CD14-positive monocyte (primary cell): ENCODE measurements around the gene GATA5. TPM values are rescaled to one million over a fixed set of nuclear protein-coding genes. Genes with fewer than 3 reads are reported as not detected.

Source experiments
- DNase-seq, 3 donors: peaks; one replicate each; pipeline ENCODE4 v3.0.0-alpha.2; 2011 to 2022
- H2AFZ ChIP-seq: 2 replicates; pipeline ENCODE4 v1.6.0; 2012; ENCODE audit warnings: mild to moderate bottlenecking, low read depth, low read length, inconsistent platforms; ENCODE audit not compliant: insufficient read depth, poor library complexity, severe bottlenecking
- H3K27ac ChIP-seq, 2 donors: 1 replicate in 1 of 2; 2 replicates in 1 of 2; pipeline ENCODE4 v1.5.1; 2012 to 2013; ENCODE audit warnings: low read length in 2 of 2, control low read depth in 1 of 2, inconsistent platforms in 1 of 2, low read depth in 1 of 2, mild to moderate bottlenecking in 1 of 2
- H3K27me3 ChIP-seq, 2 donors: one replicate each; pipeline versions ENCODE4 v1.6.0 to v1.6.1; 2011 to 2013; ENCODE audit warnings: low read length in 2 of 2; ENCODE audit not compliant: control insufficient read depth in 2 of 2, insufficient read depth in 2 of 2
- H3K36me3 ChIP-seq, 2 donors: replicated peaks in 1 of 2; 1 replicate in 1 of 2; 2 replicates in 1 of 2; pipeline versions ENCODE4 v1.5.1 to v1.6.1; 2012 to 2013; ENCODE audit warnings: low read length in 2 of 2, control low read depth in 1 of 2, inconsistent platforms in 1 of 2, mild to moderate bottlenecking in 1 of 2; ENCODE audit not compliant: insufficient read depth in 2 of 2, control insufficient read depth in 1 of 2
- H3K4me1 ChIP-seq, 2 donors: 1 replicate in 1 of 2; 2 replicates in 1 of 2; pipeline versions ENCODE4 v1.5.1 to v1.6.1; 2012 to 2013; ENCODE audit warnings: low read length in 2 of 2, control low read depth in 1 of 2, inconsistent platforms in 1 of 2, mild to moderate bottlenecking in 1 of 2, moderate library complexity in 1 of 2; ENCODE audit not compliant: insufficient read depth in 2 of 2, control insufficient read depth in 1 of 2
- H3K4me2 ChIP-seq: replicated peaks from 2 replicates; pipeline ENCODE3; 2012; ENCODE audit warnings: low read length, moderate library complexity, mild to moderate bottlenecking; ENCODE audit not compliant: poor library complexity, severe bottlenecking; ENCODE audit errors: extremely low read depth
- H3K4me3 ChIP-seq, 3 experiments: fragments of 200-600 bp in 1 of 3; sonication (generic) in 1 of 3; replicated peaks in 1 of 3; 1 replicate in 2 of 3; 2 replicates in 1 of 3; pipeline ENCODE4 v1.5.1; 2011 to 2013; ENCODE audit warnings: low read length in 3 of 3, mild to moderate bottlenecking in 3 of 3, control low read depth in 2 of 3, low read depth in 2 of 3, inconsistent platforms in 1 of 3, moderate library complexity in 1 of 3
- H3K79me2 ChIP-seq: 2 replicates; pipeline ENCODE4 v1.6.0; 2012; ENCODE audit warnings: mild to moderate bottlenecking, control low read depth, inconsistent platforms, low read length, moderate library complexity; ENCODE audit not compliant: insufficient read depth
- H3K9ac ChIP-seq: 2 replicates; pipeline ENCODE4 v1.6.0; 2017; ENCODE audit warnings: low read length, mild to moderate bottlenecking; ENCODE audit not compliant: insufficient read depth, poor library complexity, severe bottlenecking
- H3K9me3 ChIP-seq, 2 donors: replicated peaks in 1 of 2; 1 replicate in 1 of 2; 2 replicates in 1 of 2; pipeline versions ENCODE4 v1.5.1 to v1.6.1; 2012 to 2013; ENCODE audit warnings: low read length in 2 of 2, control low read depth in 1 of 2; ENCODE audit not compliant: control insufficient read depth in 1 of 2, insufficient read depth in 1 of 2
- H4K20me1 ChIP-seq: 2 replicates; pipeline ENCODE4 v1.6.0; 2012; ENCODE audit warnings: mild to moderate bottlenecking, low read length, control low read depth, moderate library complexity; ENCODE audit not compliant: insufficient read depth
- H3K27ac Mint-ChIP-seq, 7 donors: one replicate each; pipeline ENCODE4 v1.8.0; 2020; ENCODE audit warnings: mild to moderate bottlenecking in 7 of 7, mixed read lengths in 7 of 7, moderate library complexity in 6 of 7, inconsistent platforms in 2 of 7
- H3K27me3 Mint-ChIP-seq, 3 donors: one replicate each; pipeline ENCODE4 v1.8.0; 2021 to 2022; ENCODE audit warnings: low read depth in 3 of 3, mild to moderate bottlenecking in 3 of 3, mixed read lengths in 3 of 3, moderate library complexity in 3 of 3, inconsistent platforms in 1 of 3
- H3K36me3 Mint-ChIP-seq, 2 donors: one replicate each; pipeline ENCODE4 v1.8.0; 2020; ENCODE audit warnings: mixed read lengths in 2 of 2, inconsistent platforms in 1 of 2, mild to moderate bottlenecking in 1 of 2
- H3K4me1 Mint-ChIP-seq: one replicate; pipeline ENCODE4 v1.8.0; 2020; ENCODE audit warnings: mild to moderate bottlenecking, mixed read lengths
- H3K4me3 Mint-ChIP-seq, 2 donors: one replicate each; pipeline ENCODE4 v1.8.0; 2020; ENCODE audit warnings: mild to moderate bottlenecking in 2 of 2, mixed read lengths in 2 of 2, moderate library complexity in 1 of 2
- H3K9me3 Mint-ChIP-seq, 7 donors: one replicate each; pipeline ENCODE4 v1.8.0; 2020 to 2022; ENCODE audit warnings: mixed read lengths in 7 of 7, mild to moderate bottlenecking in 6 of 7, moderate library complexity in 6 of 7, inconsistent platforms in 2 of 7
- CTCF ChIP-seq: fragments of 200-600 bp; IDR thresholded peaks from one replicate; pipeline ENCODE4 v1.8.0; 2022; ENCODE audit warnings: antibody characterized with exemption, mild to moderate bottlenecking
- WGBS: methylation state at CpG from one replicate; pipeline ENCODE4 v1.1.5; 2013; ENCODE audit warnings: missing lambda C conversion rate; ENCODE audit not compliant: insufficient coverage; 5-methylcytosine and 5-hydroxymethylcytosine counted together
- intact Hi-C, 2 donors: fragments of 100-400 bp; cut with micrococcal nuclease; formaldehyde crosslinking; loops; one replicate each; pipeline versions ENCODE4 v1.15.0 to v1.15.1; 2023
- polyA plus RNA-seq, 3 donors: library from polyadenylated mRNA; depleted of rRNA in 1 of 3; unstranded in 2 of 3; stranded (reverse) in 1 of 3; fragments of 300-500 nt in 2 of 3; fragments of >200 nt in 1 of 3; fragmentation: Illumina TruSeq in 2 of 3; gene quantifications; 1 replicate in 2 of 3; 2 replicates in 1 of 3; pipeline ENCODE4 v1.2.3, GENCODE V29; 2012 to 2021

Gene GATA5
- polyA plus RNA-seq, 3 donors: not detected

GRCh38 chr20:62493886-62494285, 18.1 kb upstream of the GATA5 start:
- intact Hi-C loops: no loop called here
- no peak for TF ChIP-seq CTCF
- H2AFZ ChIP-seq: no peak overlapping the region

GRCh38 chr20:62493253-62493885, 17.6 kb upstream of the GATA5 start:
- H3K27me3 ChIP-seq: no peaks in the 10 kb centered on the region
- no peaks in the 10 kb centered on the region for H3K36me3 Mint-ChIP-seq
- H3K36me3 ChIP-seq: no peaks in the 10 kb centered on the region

More at GRCh38 chr20:62493886-62494285, 18.1 kb upstream of the GATA5 start:
- H3K27ac Mint-ChIP-seq: no peak overlapping the region
- no peaks in the 10 kb centered on the region for H3K9me3 ChIP-seq
- no peaks in the 10 kb centered on the region for H3K79me2 ChIP-seq
- 83% methylated on average over 4 of the region's 10 CpGs for WGBS
- H3K36me3 ChIP-seq: no peaks in the 10 kb centered on the region
- no peak overlapping the region for H3K27ac ChIP-seq
- H3K4me1 ChIP-seq: no peaks in the 10 kb centered on the region
- H3K36me3 Mint-ChIP-seq: no peaks in the 10 kb centered on the region
- H3K27me3 Mint-ChIP-seq: peaks cover under 1 to 14% (median 13%) of the 10 kb centered on the region in 3 donors
- H3K9ac ChIP-seq: no peak overlapping the region
- DNase-seq: no peak
- no peak overlapping the region for H3K4me3 Mint-ChIP-seq
- H3K4me3 ChIP-seq: no peak overlapping the region
- no peaks in the 10 kb centered on the region for H3K27me3 ChIP-seq
- H4K20me1 ChIP-seq: no peaks in the 10 kb centered on the region
- H3K4me2 ChIP-seq: no peak overlapping the region
- H3K9me3 Mint-ChIP-seq: peaks cover 0 to 3% (median 0%) of the 10 kb centered on the region in 7 donors
- peaks cover 2% of the 10 kb centered on the region for H3K4me1 Mint-ChIP-seq

More at GRCh38 chr20:62493253-62493885, 17.6 kb upstream of the GATA5 start:
- Histone ChIP-seq H3K79me2 (no peaks in the 10 kb centered on the region), H4K20me1 (no peaks in the 10 kb centered on the region), H3K4me3 (no peak overlapping the region), H3K9ac (no peak overlapping the region), H2AFZ (no peak overlapping the region), H3K9me3 (no peaks in the 10 kb centered on the region), H3K27ac (no peak overlapping the region), H3K4me2 (no peak overlapping the region), H3K4me1 (no peaks in the 10 kb centered on the region)
- H3K4me1 Mint-ChIP-seq: peaks cover 2% of the 10 kb centered on the region
- H3K9me3 Mint-ChIP-seq: peaks cover 0 to 3% (median 0%) of the 10 kb centered on the region in 7 donors
- WGBS: 92% methylated on average over 14 of the region's 15 CpGs
- intact Hi-C loops: no loop called here
- no peak for TF ChIP-seq CTCF
- H3K4me3 Mint-ChIP-seq: no peak overlapping the region
- no peak overlapping the region for H3K27ac Mint-ChIP-seq
- peaks cover 6 to 18% (median 16%) of the 10 kb centered on the region in 3 donors for H3K27me3 Mint-ChIP-seq
- no peak for DNase-seq
